Airway epithelial cell (primary cell): ENCODE measurements around the gene ZNF264. TPM values are rescaled to one million over a fixed set of nuclear protein-coding genes. Genes with fewer than 3 reads are reported as not detected.

Source experiments
- total RNA-seq: library from RNA; depleted of rRNA; stranded (reverse); fragments of >200 nt; gene quantifications from 2 replicates; pipeline ENCODE4 v1.2.3, GENCODE V29; 2015

The ZNF264 gene
- total RNA-seq, result 25.2 and 32.0 TPM in 2 replicates

DNA sequence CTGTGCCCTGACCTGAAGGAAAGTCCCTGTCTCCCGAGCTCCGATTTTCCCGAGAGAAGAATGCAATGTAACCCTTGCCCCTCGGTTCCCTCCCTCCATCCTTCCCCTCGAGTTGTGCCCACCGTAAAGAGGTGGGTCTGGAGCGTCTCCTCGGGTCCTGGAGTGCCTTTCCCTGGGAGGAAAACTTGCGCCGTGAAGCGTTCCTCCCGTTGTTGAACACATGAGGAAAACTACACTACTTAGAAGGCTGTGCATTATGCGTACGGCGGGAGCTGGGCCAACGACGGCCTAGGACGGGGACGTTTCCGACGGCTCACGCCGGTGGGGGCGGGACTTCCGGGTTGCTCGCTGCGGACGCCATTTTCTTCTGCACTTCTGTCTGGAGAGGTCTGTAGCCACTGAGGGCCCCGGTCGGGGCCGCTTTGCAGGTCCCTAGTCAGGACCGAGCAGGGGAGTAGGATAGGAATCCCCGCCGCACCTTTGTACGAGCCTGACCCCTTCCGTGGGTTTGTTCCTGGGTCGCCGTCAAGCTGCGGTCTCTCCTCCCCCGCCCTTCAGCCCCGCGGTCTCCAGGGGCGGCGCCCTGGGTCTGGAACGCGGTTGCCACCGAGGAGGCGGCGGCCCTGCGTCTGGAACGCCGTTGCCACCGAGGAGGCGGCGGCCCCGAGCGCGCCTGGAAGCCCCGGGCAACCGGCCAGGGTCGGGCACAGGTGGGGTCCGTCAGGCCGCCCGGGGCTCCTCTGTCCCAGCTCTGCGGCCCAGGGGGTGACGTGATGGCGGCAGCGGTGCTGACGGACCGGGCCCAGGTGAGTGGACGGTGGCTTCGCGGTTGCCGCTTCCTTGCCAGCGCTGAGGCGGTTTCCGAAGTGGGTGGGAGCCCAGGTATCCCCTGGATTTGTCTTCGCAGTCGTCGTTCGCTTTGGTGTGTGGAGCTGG, at the start of gene ZNF264:
TSS of gene ZNF264 (plus strand) at position 360 of the 936 bp plus-strand sequence. CDS start at position 774, 414 bp downstream.

DNA sequence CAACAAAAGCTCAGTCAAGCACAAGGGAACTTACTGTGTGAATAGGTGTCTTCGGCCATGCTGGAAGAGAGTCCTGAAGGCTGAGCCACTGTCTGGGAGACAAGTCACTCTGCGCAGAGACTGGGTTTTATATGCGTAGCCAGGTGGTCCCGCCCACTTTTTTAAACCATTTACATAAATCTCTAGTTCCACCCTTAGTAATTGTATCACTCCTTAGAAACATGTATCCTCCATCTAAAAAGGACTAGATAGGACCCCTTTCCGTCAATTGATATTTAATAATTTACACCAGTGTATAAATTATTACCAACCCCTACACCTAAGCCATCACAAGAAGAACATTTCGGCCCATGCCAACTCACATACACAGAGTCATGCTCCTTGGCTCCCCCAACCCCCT, 23.9 kb upstream of the ZNF264 start, which contains the start of gene DUXA:
TSS of gene DUXA (minus strand) at position 101 of the 400 bp plus-strand sequence. CDS start at position 59, 42 bp downstream.

DNA sequence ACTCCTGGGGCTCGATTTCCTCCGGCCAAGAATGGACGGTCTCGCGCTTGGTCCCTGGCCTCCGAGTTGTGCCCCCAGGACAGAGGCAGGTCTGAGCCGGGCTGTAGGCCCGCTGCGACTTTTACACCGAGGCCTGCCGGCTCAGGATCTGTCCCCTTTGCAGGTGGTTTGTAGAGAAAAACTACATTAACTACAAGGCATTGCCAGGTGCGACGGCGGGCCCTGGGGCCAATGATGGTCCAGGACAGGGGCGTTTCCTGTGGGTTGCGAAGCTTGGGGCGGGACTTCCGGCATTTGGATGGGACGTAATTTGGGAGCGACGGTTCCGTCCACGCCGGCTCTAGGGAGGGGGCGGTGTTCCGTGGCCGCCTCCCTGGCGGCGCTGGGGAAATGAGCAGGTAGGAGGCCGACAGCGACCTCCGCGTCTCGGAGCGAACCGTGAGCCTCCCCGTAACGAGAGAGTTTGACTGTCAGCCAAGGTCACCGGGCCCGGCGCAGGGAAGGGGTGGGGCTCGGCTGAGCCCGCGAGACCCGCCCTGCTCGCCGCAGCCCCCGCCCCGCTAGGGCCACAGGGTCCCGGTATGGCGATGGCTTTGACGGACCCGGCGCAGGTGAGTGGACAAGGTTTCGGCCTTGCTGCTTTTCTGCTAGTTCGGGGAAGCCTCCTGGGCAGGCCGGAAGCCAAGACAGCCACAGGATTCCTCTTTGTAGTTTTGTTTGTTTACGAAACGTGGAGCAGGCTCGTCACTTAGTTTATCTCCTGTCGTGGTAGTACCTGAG, 49.2 kb downstream of the ZNF264 start, which contains the start of gene ZNF805:
TSS of gene ZNF805 (plus strand) at position 322 of the 780 bp plus-strand sequence. CDS start at position 582, 260 bp downstream.

Other genes with a start within 250 kb of the ZNF264 start
- not detected in 2 replicates for gene USP29, start 71.5 kb upstream of the ZNF264 start, total RNA-seq
- gene ZIM3, start 46.3 kb upstream of the ZNF264 start, total RNA-seq, result not detected in 2 replicates
- gene DUXA, start 24.0 kb upstream of the ZNF264 start, total RNA-seq, result not detected in 2 replicates
- gene AURKC, start 39.5 kb downstream of the ZNF264 start, total RNA-seq, result 1.3 and 1.6 TPM in 2 replicates
- gene ZNF805, start 49.1 kb downstream of the ZNF264 start, total RNA-seq, result 5.5 and 8.0 TPM in 2 replicates
- gene ZNF460, start 89.0 kb downstream of the ZNF264 start, total RNA-seq, result 27.7 and 28.8 TPM in 2 replicates
- 4.5 and 6.1 TPM in 2 replicates for gene ZNF543, start 129.0 kb downstream of the ZNF264 start, total RNA-seq
- 3.7 and 5.2 TPM in 2 replicates for gene ZNF304, start 159.8 kb downstream of the ZNF264 start, total RNA-seq
- gene TRAPPC2B, start 172.1 kb downstream of the ZNF264 start, total RNA-seq, result 26.1 and 29.0 TPM in 2 replicates
- 0.56 and 2.6 TPM in 2 replicates for gene ZNF547, start 172.1 kb downstream of the ZNF264 start, total RNA-seq
- 7.9 and 12.2 TPM in 2 replicates for gene ZNF548, start 198.4 kb downstream of the ZNF264 start, total RNA-seq
- 2.6 and 2.8 TPM in 2 replicates for gene ZNF17, start 219.7 kb downstream of the ZNF264 start, total RNA-seq
- gene ZNF749, start 243.8 kb downstream of the ZNF264 start, total RNA-seq, result 10.6 and 17.5 TPM in 2 replicates